Stimulated activated CD4-positive, alpha-beta T cell treated with anti-CD3 and anti-CD28 coated beads, Interleukin-12 subunit alpha, Interleukin-12 subunit beta, amount 100 ng/mL, for 4 hours (primary cell): ENCODE results near the gene TBC1D22B.
"Not testable (repeated sequence)": the region's sequence is repeated elsewhere in the genome, so short reads cannot be mapped to it uniquely, and the experiment has no call there.

Experiments
- DNase-seq: peaks from one replicate; pipeline ENCODE4 v3.0.0-alpha.2; 2020

The TBC1D22B gene

DNA sequence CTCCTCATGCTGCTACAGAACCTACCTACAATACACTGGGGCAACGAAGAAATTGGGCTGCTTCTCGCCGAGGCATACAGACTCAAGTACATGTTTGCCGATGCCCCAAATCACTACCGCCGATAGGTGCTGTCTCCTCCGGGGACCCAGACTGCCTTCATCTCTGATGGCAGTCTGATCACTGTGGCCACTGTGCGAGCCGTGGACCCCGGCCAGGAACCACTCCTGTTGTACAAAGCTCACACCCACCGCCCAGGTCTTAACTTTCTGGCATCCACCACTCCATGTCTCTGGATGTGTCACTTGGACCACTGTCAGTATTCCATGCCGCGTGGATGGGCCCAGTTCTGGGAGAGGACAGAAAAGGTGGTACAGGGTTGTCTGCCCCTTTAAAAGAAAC, 73.5 kb downstream of the TBC1D22B start:
- no peak for DNase-seq

DNA sequence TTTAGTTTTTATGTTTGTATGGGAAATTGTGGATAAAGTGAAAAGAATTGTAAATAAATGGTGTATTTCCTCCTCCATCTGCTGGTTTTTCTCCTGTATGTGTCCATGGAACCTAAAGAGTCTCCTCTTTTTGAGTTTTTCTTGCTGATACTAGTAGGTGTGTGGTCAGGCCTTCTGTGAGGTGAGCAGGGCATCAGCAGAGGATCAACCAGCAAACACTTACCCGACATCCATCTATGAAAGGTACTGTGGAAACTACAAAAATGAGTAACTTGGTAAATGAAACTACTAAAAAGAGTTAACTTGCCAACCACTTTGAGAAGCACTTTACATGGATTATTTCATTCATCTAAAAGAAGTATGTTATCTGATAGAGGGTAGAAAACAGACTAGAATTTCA, 75.3 kb downstream of the TBC1D22B start:
- DNase-seq: no peak

DNA sequence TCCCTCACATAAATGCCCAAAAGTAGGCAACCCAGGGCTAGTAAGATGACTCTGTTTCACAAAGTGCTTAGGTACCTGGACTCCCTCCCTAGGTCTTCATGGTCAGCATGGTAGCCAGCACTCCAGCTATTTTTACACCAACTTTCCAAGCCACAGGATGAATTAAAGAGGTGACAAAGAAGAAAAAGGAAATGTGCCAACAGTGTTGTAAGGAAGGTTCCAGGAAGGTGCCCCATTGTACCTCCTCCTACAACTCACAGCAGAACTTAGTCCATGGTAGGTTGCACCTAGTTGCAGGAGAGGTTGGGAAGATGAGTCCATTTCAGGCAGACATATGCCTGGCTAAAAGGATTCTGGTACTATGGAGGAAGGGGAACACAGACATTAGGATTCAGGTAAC, 76.5 kb downstream of the TBC1D22B start:
- DNase-seq: no peak

DNA sequence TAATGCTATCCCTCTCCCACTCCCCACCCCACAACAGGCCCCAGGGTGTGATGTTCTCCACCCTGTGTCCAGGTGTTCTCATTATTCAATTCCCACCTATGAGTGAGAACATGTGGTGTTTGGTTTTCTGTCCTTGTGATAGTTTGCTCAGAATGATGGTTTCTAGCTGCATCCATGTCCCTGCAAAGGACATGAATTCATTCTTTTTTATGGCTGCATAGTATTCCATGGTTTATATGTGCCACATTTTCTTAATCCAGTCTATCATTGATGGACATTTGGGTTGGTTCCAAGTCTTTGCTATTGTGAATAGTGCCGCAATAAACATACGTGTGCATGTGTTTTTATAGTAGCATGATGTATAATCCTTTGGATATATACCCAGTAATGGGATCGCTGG, 80.7 kb downstream of the TBC1D22B start:
- not testable (repeated sequence) for DNase-seq

DNA sequence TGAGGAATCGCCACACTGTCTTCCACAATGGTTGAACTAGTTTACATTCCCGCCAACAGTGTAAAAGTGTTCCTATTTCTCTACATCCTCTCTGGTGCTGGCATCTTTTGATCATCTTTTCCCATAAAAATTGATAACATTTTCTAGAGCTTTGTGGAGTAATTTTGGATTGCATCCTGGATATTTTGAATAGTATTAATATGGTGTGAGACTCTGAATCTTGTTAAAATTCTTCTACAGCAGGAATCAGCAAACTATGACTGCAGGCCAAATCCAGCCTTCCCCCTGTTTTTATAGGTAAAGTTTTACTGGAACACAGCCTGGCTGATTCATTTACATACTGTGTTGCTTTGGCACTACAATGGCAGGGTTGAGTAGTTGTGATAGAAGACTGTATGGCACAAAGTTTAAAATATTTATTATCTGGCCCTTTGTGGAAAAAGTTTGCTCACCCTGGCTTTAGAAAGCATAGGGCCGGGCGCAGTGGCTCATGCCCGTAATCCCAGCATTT, 81.2 kb downstream of the TBC1D22B start:
- DNase-seq: no peak

DNA sequence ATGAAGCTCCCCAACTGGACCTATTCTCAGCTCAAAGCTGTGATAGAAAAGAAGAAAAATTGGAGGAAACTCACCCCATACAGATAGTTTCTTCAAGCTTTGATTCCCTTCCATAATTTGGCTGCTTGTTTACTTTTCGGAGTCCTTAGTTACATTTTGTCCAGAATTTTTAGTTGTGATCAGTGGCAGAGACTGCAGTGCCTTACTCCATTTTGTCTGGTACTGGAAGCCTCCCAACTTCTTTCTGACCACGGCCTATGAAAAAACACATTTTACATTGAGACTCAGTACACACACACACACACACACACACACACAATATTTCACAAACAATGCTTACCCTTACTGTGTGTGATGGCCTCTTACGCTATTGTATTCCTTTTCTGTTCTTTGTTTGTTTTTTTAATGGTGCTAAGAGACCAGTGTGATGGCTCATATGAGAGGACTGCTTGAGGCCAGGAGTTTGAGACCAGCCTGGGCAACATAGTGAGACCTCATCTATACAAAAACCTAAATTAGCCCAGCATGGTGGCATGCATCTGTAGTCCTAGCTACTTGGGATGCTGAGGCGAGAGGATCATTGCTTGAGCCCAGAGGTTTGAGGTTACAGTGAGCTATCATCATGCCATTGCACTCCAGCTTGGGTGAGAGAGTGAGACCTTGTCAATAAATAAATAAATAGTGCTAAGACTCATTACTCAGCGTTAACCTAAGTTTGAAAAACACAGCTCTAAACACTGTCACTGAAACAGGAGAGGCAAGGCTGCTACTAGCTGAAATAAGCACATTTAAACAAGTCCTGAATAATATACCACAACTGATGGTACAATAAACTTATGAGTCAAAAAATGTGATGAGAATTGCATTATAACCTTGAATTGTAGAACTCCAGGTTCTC, 82.4 kb downstream of the TBC1D22B start:
- DNase-seq: no peak

DNA sequence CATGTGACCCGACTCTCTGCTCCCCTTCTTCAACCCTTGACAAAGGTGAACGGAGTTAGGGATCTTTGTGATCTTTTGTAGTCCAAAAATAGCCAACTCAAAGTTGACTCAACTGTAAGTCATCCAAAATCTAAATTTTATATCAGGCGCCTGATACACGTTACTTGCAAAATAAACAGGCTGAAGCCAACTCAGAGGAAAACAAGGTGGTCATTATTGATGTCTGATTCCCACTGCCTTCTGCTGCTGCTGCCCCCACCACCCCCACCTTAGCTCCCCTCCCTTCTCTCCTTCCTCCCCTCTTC, 83.0 kb downstream of the TBC1D22B start:
- DNase-seq: no peak

DNA sequence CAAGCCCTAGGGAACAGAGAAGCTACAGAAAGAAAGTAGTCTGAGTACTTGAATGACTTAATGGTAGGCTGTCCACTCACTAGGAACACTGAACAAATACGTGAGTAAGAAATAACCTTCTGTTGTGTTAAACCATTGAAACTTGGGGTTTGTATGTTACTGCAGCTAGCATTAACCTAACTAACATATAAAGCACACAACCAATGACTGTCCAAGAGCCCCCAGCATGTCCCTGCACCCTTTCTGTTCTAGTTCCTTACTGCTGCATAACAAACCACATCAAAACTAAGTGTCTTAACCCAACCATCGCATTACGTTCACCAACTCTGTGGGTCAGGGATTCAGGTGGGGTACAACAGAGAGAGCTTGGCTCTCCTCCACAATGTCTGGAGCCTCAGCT, 85.7 kb downstream of the TBC1D22B start:
- no peak for DNase-seq

DNA sequence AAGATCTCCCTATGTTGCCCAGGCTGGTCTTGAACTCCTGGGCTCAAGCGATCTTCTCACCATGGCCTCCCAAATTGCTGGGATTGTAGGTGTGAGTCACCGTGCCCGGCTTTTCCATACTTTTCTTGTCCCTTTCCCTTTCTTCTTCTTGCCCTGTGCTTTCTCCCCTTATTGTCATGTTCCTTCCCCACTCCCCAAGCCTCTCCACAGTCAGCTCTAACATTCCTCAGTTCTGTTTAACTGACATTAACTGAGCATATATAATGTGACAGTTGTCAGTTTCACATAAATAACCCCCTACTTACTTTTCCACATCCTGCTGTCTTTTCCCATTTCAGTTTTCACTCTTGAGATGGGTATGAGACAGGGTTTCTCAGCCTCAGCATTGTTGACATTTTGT, 86.7 kb downstream of the TBC1D22B start:
- DNase-seq: no peak

DNA sequence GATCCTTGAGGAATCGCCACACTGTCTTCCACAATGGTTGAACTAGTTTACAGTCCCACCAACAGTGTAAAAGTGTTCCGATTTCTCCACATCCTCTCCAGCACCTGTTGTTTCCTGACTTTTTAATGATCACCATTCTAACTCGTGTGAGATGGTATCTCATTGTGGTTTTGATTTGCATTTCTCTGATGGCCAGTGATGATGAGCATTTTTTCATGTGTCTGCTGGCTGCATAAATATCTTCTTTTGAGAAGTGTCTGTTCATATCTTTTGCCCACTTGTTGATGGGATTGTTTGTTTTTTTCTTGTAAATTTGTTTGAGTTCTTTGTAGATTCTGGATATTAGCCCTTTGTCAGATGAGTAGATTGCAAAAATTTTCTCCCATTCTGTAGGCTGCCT, 88.2 kb downstream of the TBC1D22B start:
- not testable (repeated sequence) for DNase-seq

DNA sequence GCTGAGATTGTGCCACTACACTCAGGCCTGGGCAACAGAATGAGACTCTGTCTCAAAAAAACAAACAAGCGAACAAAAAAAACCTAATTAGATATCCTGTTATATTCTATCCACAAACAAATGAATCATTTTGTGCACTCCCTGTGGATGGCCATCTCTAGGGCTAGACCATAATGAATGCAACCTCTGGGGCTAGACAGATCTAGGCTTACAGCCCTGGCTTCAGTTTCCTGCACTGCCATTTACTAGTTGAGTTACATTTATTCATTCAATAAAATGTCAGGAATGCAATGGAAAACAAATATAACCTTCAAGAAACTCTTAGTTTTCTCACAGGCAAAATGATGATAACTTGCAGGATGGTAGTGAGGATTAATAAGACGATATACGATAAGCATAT, 89.6 kb downstream of the TBC1D22B start:
- no peak for DNase-seq

DNA sequence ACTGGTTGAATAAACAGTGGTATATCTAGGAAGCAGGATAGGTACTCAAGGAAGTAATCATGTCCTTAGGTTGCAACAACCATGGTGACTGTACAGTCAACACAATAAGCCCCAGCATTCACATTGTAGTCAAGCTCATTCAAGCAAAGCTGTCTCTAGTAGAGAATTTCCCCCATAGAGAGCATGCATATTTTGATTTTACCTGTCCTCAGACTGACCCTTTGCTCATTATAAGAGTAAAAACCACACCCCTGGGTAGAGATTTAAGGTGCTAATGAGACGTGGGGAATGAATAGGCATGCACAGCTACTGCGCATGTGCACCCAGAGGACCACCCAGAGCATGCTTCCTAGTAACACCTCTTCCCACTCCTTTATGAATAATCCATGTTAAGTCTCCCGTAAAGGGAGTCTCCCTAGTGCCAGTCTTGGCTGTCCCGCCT, 90.1 kb downstream of the TBC1D22B start:
- DNase-seq: no peak

DNA sequence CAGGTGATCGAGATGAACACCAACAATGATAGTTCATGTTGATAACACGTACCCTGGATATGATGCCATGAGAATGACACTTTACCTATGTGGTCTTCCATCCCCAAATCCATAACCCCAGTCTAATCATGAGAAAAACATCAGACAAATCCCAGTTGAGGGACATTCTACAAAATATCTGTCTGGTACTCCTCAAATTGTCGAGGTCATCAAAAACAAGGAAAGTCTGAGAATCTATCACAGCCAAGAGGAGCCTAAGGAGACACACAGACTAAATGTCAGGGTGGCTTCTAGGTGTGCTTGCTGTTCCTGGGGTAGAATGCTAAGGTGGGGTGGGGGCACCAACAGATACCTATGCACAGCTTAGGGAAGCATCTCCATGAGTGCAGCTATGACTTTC, 93.5 kb downstream of the TBC1D22B start:
- no peak for DNase-seq

DNA sequence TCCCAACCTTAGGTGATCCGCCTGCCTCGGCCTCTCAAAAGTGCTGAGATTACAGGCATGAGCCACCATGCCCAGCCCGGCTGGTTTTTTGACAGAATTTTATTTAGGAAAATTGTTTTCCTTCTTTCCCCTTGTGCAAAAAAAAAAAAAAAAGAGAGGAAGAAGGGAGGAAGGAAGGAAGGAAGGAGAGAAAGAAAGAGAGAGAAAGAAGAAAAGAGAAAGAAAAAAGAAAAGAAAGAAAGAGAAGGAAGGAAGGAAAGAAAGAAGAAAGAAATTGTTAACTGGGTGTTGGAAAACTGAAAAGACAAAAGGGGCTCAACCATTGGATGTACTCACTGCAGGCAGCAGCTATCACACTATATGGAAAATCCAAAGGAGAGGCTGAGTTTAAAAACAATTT, 94.8 kb downstream of the TBC1D22B start:
- no peak for DNase-seq

DNA sequence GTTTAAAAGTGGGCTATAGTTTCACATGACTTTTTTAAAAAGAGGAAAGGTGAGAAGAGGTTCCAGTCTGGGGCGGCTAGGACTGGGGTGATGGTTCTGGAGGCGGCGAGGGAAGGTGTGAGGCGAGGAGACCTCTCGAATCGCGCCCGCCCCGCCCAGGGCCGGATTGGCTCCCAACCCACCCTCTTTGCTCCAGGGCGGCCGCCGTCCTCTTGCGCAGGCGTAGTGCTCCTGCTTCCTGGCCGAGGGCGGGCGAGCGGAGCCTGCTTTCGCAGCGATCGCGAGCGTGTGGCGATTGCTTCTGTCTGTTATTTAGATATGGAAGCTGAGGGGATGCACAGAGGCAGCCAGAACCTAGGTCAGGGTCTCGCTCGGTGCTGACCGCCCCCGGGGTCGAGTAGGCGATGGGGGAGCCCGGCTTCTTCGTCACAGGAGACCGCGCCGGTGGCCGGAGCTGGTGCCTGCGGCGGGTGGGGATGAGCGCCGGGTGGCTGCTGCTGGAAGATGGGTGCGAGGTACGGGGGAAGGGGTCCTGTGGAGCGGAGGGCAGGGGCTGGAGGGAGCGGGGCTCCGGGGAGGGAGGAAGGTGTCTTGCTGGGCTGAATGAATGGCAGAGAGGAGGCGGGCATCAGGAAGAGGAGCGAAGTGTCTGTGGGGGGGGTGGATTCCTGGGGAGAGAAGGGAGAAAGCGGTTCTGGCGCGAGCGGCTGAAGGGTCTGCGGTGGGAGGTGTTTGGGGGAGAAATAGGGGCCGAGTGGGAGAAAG, 96.4 kb downstream of the TBC1D22B start, which contains the start of gene RNF8:
Gene RNF8, plus strand, starts transcription at position 223 of the 765 bp plus-strand sequence. Its CDS starts 182 bp downstream, at position 405.
- DNase-seq: peak; percentile 87

DNA sequence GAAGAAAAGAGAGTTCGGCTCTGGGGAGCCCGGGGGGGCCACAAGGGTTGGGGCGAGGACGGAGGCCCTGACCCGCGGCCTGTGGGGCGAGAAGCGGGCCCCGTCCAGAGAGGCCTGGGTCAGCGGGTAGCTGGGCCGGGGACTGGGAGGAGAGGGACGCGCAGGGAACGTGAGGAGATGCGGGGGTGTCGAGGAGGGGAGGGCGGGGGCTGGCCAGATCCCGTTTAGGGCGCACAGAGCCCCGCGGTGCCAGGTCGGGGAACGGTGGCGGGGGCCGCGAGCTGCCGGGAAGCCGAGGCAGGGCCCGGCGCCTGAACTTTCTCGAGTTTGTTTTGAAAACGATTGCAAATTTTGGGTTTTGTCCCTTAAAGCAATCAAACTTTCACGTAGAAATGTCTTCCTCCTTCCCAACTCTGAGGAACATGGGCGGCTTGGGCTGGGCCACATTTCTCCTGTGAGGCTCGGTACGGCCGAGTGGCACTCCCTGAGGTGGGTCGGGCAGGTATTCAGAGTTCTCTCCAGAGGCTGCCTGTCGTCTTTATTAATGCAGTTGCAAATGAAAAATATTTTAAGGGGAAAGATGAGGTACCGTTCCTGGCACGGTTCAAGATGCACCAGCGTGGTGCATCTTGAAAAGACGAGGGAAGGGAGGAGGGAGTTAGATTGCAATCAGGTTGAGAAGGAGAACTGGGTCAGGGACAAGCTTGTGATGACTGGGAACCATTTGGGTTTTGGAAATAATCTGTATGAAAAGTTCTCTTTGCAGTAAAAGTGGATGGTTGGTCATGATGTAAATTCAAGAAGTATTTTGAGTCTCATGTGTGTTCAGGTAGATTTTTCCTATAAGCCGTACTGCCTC, 97.2 kb downstream of the TBC1D22B start:
- DNase-seq: peak; percentile 8

DNA sequence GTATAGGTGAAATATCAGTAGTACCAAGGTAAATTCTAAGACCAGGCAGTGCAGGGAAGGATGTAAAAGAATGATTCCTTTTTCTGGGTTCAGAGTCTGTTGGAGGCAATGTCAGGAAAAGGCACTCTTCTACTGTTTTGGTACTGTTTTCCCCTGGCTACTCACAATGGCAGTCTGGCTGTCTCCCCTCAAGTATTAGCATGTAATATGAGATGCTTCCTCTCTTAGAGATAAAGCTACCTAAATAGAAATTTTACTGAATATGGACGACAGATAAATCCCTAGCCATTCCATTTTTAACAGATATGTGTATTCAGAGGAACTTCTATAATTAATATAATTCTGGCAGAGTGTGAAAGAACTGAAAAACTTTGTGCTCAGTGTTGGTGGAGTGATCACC, 99.7 kb downstream of the TBC1D22B start:
- no peak for DNase-seq

DNA sequence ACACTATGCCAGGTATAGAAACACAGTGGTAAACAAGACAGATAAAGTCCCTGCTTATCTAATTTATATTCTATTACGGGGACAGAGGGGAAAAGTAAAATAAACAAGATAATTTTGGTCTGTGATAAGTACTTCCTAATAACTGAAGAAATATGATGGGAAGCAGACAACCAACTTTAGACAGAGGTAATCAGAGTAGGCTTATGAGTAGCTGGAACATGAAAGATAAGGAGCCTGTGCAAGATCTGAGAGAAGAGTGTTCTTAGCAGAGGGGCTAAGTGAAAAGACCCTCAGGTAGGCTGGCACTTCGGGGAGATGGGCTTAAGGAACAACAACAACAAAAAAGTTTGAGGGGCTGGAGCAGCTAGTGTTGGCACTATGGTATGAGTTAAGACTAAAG, 100.3 kb downstream of the TBC1D22B start:
- no peak for DNase-seq

DNA sequence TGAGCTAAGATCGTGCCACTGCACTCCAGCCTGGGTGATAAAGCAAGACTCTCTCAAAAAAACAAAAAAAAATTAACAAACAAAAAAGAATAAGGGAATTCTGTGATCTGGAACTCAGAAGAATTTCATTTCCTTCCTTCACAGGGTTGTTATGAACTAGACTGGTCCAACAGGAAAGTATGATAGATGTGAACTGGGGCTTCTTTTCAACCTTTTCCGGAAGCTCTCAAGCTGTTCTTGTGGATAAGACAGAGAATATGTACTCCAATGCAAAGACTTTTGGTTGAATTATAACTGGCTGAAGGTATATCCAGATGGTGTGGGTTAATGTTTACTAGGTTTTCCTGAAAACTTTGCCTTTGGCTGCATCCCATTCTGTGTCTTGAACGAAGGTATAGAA, 101.5 kb downstream of the TBC1D22B start:
- no peak for DNase-seq

DNA sequence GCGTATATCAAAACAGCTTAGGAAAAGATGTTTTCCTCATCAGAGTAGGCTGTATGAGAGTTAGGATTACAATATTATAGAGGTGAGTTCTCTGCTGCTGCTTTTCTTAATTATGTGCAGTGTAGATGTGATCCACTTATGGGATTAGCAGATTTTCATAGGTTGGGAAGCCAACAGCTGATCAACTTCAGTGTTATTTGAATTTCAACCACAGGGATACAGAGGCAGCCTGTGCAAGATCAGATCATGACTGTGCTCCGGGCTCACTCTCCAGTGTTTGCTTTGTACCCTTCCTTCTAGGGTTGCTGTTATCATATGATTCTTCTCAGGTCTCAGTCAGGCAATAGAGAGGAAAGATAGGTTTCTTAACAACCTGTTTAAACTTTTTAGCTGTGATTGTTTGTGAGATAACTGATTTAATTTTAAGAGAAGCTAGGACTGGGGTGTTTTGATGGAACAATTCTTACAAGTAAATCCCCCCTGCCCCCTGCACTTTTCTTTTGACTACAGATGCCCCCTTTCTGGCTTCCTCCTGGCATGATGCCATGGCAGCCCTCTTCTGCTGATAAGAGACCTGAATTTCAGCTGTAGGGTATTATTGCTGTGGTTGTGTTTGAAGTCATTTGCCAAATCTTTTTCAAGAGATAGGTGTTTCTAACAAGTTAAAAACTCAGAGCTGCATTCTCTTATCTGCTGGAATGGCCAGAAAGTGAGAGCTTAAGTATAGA, 104.7 kb downstream of the TBC1D22B start:
- no peak for DNase-seq

DNA sequence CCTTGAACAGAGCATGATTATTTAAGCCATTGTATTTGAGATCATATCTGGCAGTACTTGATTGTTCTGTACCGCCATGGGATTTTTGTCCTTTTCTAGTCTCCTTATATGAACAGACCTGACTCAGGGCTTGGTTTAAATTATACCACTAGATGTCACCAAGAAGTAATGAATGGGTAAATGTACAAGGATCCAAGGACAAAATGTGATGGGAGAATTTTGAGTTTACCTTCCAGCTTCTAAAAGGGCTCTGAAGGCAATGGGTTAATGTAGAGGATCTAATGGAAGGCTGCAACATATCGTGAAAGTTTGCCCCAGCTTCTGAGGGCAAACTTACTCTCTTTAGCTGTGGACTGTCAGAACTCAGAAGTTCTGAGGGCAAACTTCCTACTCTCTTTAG, 108.2 kb downstream of the TBC1D22B start:
- no peak for DNase-seq

DNA sequence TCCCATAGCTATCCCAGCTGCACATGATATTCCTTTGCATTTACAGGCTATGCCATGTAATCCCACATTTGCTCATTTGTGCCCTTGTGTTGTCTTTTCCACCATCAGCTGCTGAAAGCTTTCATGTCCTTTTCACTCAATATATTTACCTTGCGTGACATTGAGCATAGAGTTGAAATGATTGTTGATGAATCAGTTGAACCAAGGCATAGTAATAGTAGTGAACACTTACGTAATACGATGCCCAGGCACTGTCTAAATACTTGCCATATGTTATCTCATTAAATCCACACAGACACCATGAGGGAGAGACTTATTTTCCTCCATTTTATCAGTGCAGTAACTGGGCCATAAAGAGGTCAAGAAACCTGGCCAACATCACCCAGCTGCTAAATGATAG, 109.3 kb downstream of the TBC1D22B start:
- DNase-seq: no peak
